PC-3 (cell line): ENCODE results near the gene CCDC92B. TPM values are rescaled to one million over a fixed set of nuclear protein-coding genes. Genes with fewer than 3 reads are reported as not detected.

Experiments used
- ATAC-seq: fragments of 200-7000 bp; cut with Tn5 transposase; 2 replicates; pipeline ENCODE4 v1.9.1; 2020; ENCODE audit warnings: mild to moderate bottlenecking, moderate library complexity
- BruUV-seq: library from RNA; stranded (reverse); fragments of 400-500 nt; replicated peaks from 2 replicates; lab custom pipeline; 2021; lab: Mats Ljungman, UMichigan
- CTCF ChIA-PET: fragments of 300-600 bp; sonication (Branson Sonifier 250); formaldehyde crosslinking; loops from one replicate; lab custom pipeline; 2022; ENCODE audit warnings: antibody characterized with exemption; lab: Charles Lee
- POLR2A ChIA-PET: fragments of 300-600 bp; sonication (Branson Sonifier 250); formaldehyde crosslinking; loops from one replicate; lab custom pipeline; 2022; ENCODE audit warnings: antibody characterized with exemption; ENCODE audit not compliant: unreplicated experiment; lab: Charles Lee
- DNase-seq: peaks from one replicate; pipeline ENCODE4 v3.0.0-alpha.2; 2015
- H2AFZ ChIP-seq: fragments of 300-600 bp; sonication (generic); 2 replicates; pipeline ENCODE4 v1.6.0; 2016; ENCODE audit warnings: antibody characterized with exemption, low read length
- H3F3A ChIP-seq: fragments of 300-600 bp; sonication (generic); one replicate; pipeline ENCODE4 v1.6.0; 2017; ENCODE audit warnings: antibody characterized with exemption, low read length, control low read depth, mild to moderate bottlenecking; ENCODE audit not compliant: unreplicated experiment
- H3K27ac ChIP-seq: fragments of 300-600 bp; sonication (generic); 2 replicates; pipeline ENCODE4 v1.5.1; 2016; ENCODE audit warnings: mild to moderate bottlenecking, low read length
- H3K27me3 ChIP-seq: fragments of 300-600 bp; sonication (generic); 2 replicates; pipeline ENCODE4 v1.6.1; 2016; ENCODE audit warnings: low read length, mixed read lengths
- H3K36me3 ChIP-seq: fragments of 300-600 bp; sonication (generic); 2 replicates; pipeline ENCODE4 v1.6.1; 2016; ENCODE audit warnings: low read depth, mixed run types, low read length, mixed read lengths
- H3K4me1 ChIP-seq: fragments of 300-600 bp; sonication (generic); 2 replicates; pipeline ENCODE4 v1.5.1; 2016; ENCODE audit warnings: low read length; ENCODE audit not compliant: insufficient read depth
- H3K4me2 ChIP-seq: fragments of 300-600 bp; sonication (generic); 2 replicates; pipeline ENCODE4 v1.6.0; 2016; ENCODE audit warnings: low read length
- H3K4me3 ChIP-seq: fragments of 300-600 bp; sonication (generic); 2 replicates; pipeline ENCODE4 v1.5.1; 2016; ENCODE audit warnings: mild to moderate bottlenecking, low read length, mixed read lengths
- H3K79me2 ChIP-seq: fragments of 300-600 bp; sonication (generic); 2 replicates; pipeline ENCODE4 v1.6.1; 2017; ENCODE audit warnings: low read length, mixed read lengths
- H3K9ac ChIP-seq: fragments of 300-600 bp; sonication (generic); 2 replicates; pipeline ENCODE4 v1.6.0; 2016; ENCODE audit warnings: mild to moderate bottlenecking, low read length
- H3K9me2 ChIP-seq: fragments of 300-600 bp; sonication (generic); replicated peaks from 2 replicates; pipeline ENCODE4 v1.6.1; 2016; ENCODE audit warnings: mixed run types, low read length, mixed read lengths
- H3K9me3 ChIP-seq: fragments of 300-600 bp; sonication (generic); 2 replicates; pipeline ENCODE4 v1.6.1; 2016; ENCODE audit warnings: low read length, mixed read lengths
- H4K20me1 ChIP-seq: fragments of 300-600 bp; sonication (generic); 2 replicates; pipeline ENCODE4 v1.6.1; 2016; ENCODE audit warnings: low read length, mixed read lengths
- CTCF ChIP-seq: fragments of 300-600 bp; sonication (generic); conservative IDR thresholded peaks from 2 replicates; pipeline ENCODE4 v1.5.1; 2017; ENCODE audit warnings: antibody characterized with exemption, low read depth, mild to moderate bottlenecking, low read length
- EZH2 ChIP-seq: fragments of 300-600 bp; sonication (generic); IDR thresholded peaks from one replicate; pipeline ENCODE4 v1.6.1; 2017; ENCODE audit warnings: antibody characterized with exemption, mild to moderate bottlenecking, low read length; ENCODE audit not compliant: unreplicated experiment
- EZH2phosphoT487 ChIP-seq: fragments of 300-600 bp; sonication (generic); IDR thresholded peaks from 2 replicates; pipeline ENCODE4 v1.6.1; 2018; ENCODE audit warnings: mild to moderate bottlenecking, antibody characterized with exemption, low read length, borderline replicate concordance
- intact Hi-C: fragments of 100-400 bp; cut with micrococcal nuclease; formaldehyde crosslinking; loops from 2 replicates; pipeline ENCODE4 v1.9.0; 2023
- total RNA-seq: library from RNA; depleted of rRNA; stranded (reverse); fragments of >200 nt; gene quantifications from 2 replicates; pipeline ENCODE4 v1.2.3, GENCODE V29; 2014

CCDC92B gene
- total RNA-seq, 1 experiment from 2014 or later, result not detected

- ChIA-PET CTCF (no interaction called here), POLR2A (no interaction called here)
- H3K4me3 ChIP-seq, result no peak overlapping the region
- H3K79me2 ChIP-seq, result no peaks in the 10 kb centered on the region
- H3K27ac ChIP-seq, result no peak overlapping the region
- no peaks in the 10 kb centered on the region for H3K9me2 ChIP-seq
- no peak for TF ChIP-seq EZH2phosphoT487
- no peak for TF ChIP-seq CTCF
- TF ChIP-seq EZH2, result no peak
- no peak overlapping the region for H2AFZ ChIP-seq
- no peaks in the 10 kb centered on the region for H3K9me3 ChIP-seq
- ATAC-seq, result no peak
- H3F3A ChIP-seq, result no peaks in the 10 kb centered on the region
- no peaks in the 10 kb centered on the region for H3K27me3 ChIP-seq
- H3K4me1 ChIP-seq, result no peaks in the 10 kb centered on the region
- DNase-seq, result no peak
- no TSS peak for BruUV-seq
- no peaks in the 10 kb centered on the region for H3K36me3 ChIP-seq
- H3K4me2 ChIP-seq, result no peak overlapping the region
- H4K20me1 ChIP-seq, result no peaks in the 10 kb centered on the region
- no peak overlapping the region for H3K9ac ChIP-seq
- intact Hi-C loops, result no loop called here
Measured at GRCh38 chr17:2780931-2781454, 31.5 kb upstream of the CCDC92B start.

GRCh38 chr17:2780256-2780655, 30.8 kb upstream of the CCDC92B start:
- Histone ChIP-seq H3K9me2 (no peaks in the 10 kb centered on the region), H2AFZ (no peak overlapping the region), H3K9me3 (no peaks in the 10 kb centered on the region), H4K20me1 (no peaks in the 10 kb centered on the region), H3K79me2 (no peaks in the 10 kb centered on the region), H3K27me3 (no peaks in the 10 kb centered on the region), H3F3A (no peaks in the 10 kb centered on the region), H3K27ac (no peak overlapping the region), H3K4me1 (no peaks in the 10 kb centered on the region), H3K36me3 (no peaks in the 10 kb centered on the region), H3K9ac (no peak overlapping the region), H3K4me2 (no peak overlapping the region), H3K4me3 (no peak overlapping the region)
- no peak for ATAC-seq
- ChIA-PET POLR2A (no interaction called here), CTCF (no interaction called here)
- TF ChIP-seq EZH2phosphoT487, result no peak
- TF ChIP-seq CTCF, result no peak
- TF ChIP-seq EZH2, result no peak
- intact Hi-C loops, result no loop called here
- DNase-seq, result no peak
- BruUV-seq, result no TSS peak

GRCh38 chr17:2779545-2779944, 30.1 kb upstream of the CCDC92B start:
- intact Hi-C loops, result no loop called here
- no peaks in the 10 kb centered on the region for H3K27me3 ChIP-seq
- ATAC-seq, result no peak

More at GRCh38 chr17:2779545-2779944, 30.1 kb upstream of the CCDC92B start:
- H3K4me1 ChIP-seq, result no peaks in the 10 kb centered on the region
- CTCF ChIA-PET, result no interaction called here
- no peak overlapping the region for H2AFZ ChIP-seq
- no peaks in the 10 kb centered on the region for H4K20me1 ChIP-seq
- H3K4me2 ChIP-seq, result no peak overlapping the region
- H3K9ac ChIP-seq, result no peak overlapping the region
- H3K27ac ChIP-seq, result no peak overlapping the region
- no TSS peak for BruUV-seq
- H3K36me3 ChIP-seq, result no peaks in the 10 kb centered on the region
- no peak for DNase-seq
- H3F3A ChIP-seq, result no peaks in the 10 kb centered on the region
- POLR2A ChIA-PET, result no interaction called here
- H3K9me2 ChIP-seq, result no peaks in the 10 kb centered on the region
- H3K9me3 ChIP-seq, result no peaks in the 10 kb centered on the region
- no peaks in the 10 kb centered on the region for H3K79me2 ChIP-seq
- no peak overlapping the region for H3K4me3 ChIP-seq
- TF ChIP-seq CTCF (no peak), EZH2phosphoT487 (no peak), EZH2 (no peak)
